GM19099 (cell line): ENCODE results near the gene ZACN.

ENCODE experiments used
- POLR2A ChIP-seq: IDR thresholded peaks from 3 replicates; pipeline ENCODE4 v1.6.1; 2011; ENCODE audit warnings: low read depth; ENCODE audit not compliant: insufficient read length; ENCODE audit errors: extremely low read depth

Gene ZACN

GRCh38 chr17:76076765-76077583, 2.0 kb upstream of the ZACN start:
- no peak for TF ChIP-seq POLR2A

GRCh38 chr17:76077584-76078110, 1.3 kb upstream of the ZACN start:
- TF ChIP-seq POLR2A = no peak

GRCh38 chr17:76079535-76079955, 563 bp downstream of the ZACN start:
- TF ChIP-seq POLR2A = no peak

- TF ChIP-seq POLR2A = no peak
These were observed 1.2 kb downstream of the ZACN start for GRCh38 chr17:76079956-76080767.

- TF ChIP-seq POLR2A = no peak
These were observed 1.8 kb downstream of the ZACN start for GRCh38 chr17:76080768-76081287.

- TF ChIP-seq POLR2A = no peak
These were observed 2.6 kb downstream of the ZACN start for GRCh38 chr17:76081295-76082210.

- no peak for TF ChIP-seq POLR2A
These were observed 3.6 kb downstream of the ZACN start for GRCh38 chr17:76082326-76083251.

GRCh38 chr17:76083536-76084182, 4.7 kb downstream of the ZACN start:
- no peak for TF ChIP-seq POLR2A

GRCh38 chr17:76085066-76085730, 6.2 kb downstream of the ZACN start:
- TF ChIP-seq POLR2A = no peak

- no peak for TF ChIP-seq POLR2A
These were observed 6.9 kb downstream of the ZACN start for GRCh38 chr17:76085731-76086366.

GRCh38 chr17:76086384-76086783, 7.4 kb downstream of the ZACN start:
- TF ChIP-seq POLR2A = no peak

GRCh38 chr17:76087531-76087930, 8.5 kb downstream of the ZACN start:
- no peak for TF ChIP-seq POLR2A
